ENCODE results near the gene ANKRD29.
A peak's percentile ranks its signal among the peaks of the same experiment; 100 is the strongest.

Gene ANKRD29

DNA sequence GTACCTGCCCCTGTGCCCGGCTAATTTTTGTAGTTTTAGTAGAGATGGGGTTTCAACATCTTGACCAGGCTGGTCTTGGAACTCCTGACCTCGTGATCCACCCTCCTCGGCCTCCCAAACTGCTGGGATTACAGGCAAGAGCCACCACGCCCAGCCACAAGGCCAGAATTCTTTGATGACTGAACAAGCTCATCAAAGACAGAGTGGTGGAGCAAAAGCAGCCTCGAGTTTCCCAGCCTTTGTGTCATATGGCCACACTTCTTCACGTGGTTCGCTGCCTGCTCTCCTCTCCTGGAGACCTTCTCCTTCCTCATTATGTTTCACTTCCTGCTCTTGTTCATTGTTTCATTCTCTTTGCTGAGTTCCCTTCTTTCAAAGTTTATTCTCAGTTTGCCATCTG, 66.5 kb downstream of the ANKRD29 start:
- H3F3A ChIP-seq (ENCODE audit: low read depth): no peaks in the 10 kb centered on the region
- H3K9ac ChIP-seq (ENCODE audit: low read depth, low read length, poor library complexity, severe bottlenecking): no peak overlapping the region
- no peaks in the 10 kb centered on the region for H3K9me2 ChIP-seq (replicated peaks; ENCODE audit: low read depth, low read length)
- no peaks in the 10 kb centered on the region for H3K79me2 ChIP-seq (ENCODE audit: insufficient read depth, low read length)
- no peaks in the 10 kb centered on the region for H4K20me1 ChIP-seq (ENCODE audit: insufficient read depth, low read length, poor library complexity, severe bottlenecking)
- TF ChIP-seq EZH2phosphoT487 (IDR thresholded peaks at IDR 0.05; ENCODE audit: borderline replicate concordance): no peak
- TF ChIP-seq, protein P1, sequence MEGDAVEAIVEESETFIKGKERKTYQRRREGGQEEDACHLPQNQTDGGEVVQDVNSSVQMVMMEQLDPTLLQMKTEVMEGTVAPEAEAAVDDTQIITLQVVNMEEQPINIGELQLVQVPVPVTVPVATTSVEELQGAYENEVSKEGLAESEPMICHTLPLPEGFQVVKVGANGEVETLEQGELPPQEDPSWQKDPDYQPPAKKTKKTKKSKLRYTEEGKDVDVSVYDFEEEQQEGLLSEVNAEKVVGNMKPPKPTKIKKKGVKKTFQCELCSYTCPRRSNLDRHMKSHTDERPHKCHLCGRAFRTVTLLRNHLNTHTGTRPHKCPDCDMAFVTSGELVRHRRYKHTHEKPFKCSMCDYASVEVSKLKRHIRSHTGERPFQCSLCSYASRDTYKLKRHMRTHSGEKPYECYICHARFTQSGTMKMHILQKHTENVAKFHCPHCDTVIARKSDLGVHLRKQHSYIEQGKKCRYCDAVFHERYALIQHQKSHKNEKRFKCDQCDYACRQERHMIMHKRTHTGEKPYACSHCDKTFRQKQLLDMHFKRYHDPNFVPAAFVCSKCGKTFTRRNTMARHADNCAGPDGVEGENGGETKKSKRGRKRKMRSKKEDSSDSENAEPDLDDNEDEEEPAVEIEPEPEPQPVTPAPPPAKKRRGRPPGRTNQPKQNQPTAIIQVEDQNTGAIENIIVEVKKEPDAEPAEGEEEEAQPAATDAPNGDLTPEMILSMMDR (conservative IDR thresholded peaks at IDR 0.05; ENCODE audit: low read length): no peak
- no peak overlapping the region for H3K4me2 ChIP-seq (ENCODE audit: low read depth, low read length, poor library complexity, severe bottlenecking)
- H3K4me1 ChIP-seq (ENCODE audit: insufficient read depth, low read length, poor library complexity, severe bottlenecking): no peaks in the 10 kb centered on the region
- no peaks in the 10 kb centered on the region for H3K27me3 ChIP-seq (ENCODE audit: insufficient read depth, low read length, poor library complexity, severe bottlenecking)
- peak overlapping the region; percentile 73 for H2AFZ ChIP-seq (ENCODE audit: low read length)
- no peaks in the 10 kb centered on the region for H3K9me3 ChIP-seq (ENCODE audit: insufficient read depth, low read depth, low read length)
- H3K36me3 ChIP-seq (ENCODE audit: insufficient read depth, low read length): no peaks in the 10 kb centered on the region
- H3K4me3 ChIP-seq (ENCODE audit: low read length, poor library complexity, severe bottlenecking): no peak overlapping the region

DNA sequence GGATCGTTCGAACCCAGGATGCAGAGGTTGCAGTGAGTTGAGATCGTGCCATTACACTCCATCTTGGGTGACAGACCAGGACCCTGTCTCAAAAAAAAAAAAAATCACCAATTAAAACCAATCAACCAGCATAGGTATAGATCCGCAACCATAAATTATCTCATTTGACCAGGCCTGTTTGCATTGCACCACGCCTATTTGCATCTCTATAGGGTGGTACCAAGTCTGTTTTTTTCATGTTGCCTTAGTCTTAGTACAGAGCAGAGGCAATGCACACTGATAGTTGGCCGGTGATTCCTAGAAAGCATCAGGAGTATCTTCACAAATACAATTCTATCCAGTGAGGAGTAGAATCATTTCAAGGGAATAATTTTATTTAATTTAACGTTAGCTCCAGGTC, 67.1 kb downstream of the ANKRD29 start:
- Histone ChIP-seq H3F3A (ENCODE audit: low read depth) (no peaks in the 10 kb centered on the region), H3K4me3 (ENCODE audit: low read length, poor library complexity, severe bottlenecking) (no peak overlapping the region), H3K4me1 (ENCODE audit: insufficient read depth, low read length, poor library complexity, severe bottlenecking) (no peaks in the 10 kb centered on the region), H3K9me2 (replicated peaks; ENCODE audit: low read depth, low read length) (no peaks in the 10 kb centered on the region), H3K4me2 (ENCODE audit: low read depth, low read length, poor library complexity, severe bottlenecking) (no peak overlapping the region), H2AFZ (ENCODE audit: low read length) (no peak overlapping the region), H3K9me3 (ENCODE audit: insufficient read depth, low read depth, low read length) (no peaks in the 10 kb centered on the region), H3K9ac (ENCODE audit: low read depth, low read length, poor library complexity, severe bottlenecking) (no peak overlapping the region), H3K36me3 (ENCODE audit: insufficient read depth, low read length) (no peaks in the 10 kb centered on the region), H4K20me1 (ENCODE audit: insufficient read depth, low read length, poor library complexity, severe bottlenecking) (no peaks in the 10 kb centered on the region), H3K27me3 (ENCODE audit: insufficient read depth, low read length, poor library complexity, severe bottlenecking) (no peaks in the 10 kb centered on the region), H3K79me2 (ENCODE audit: insufficient read depth, low read length) (no peaks in the 10 kb centered on the region)
- TF ChIP-seq, protein P1 (conservative IDR thresholded peaks at IDR 0.05; ENCODE audit: low read length): no peak
- no peak for TF ChIP-seq EZH2phosphoT487 (IDR thresholded peaks at IDR 0.05; ENCODE audit: borderline replicate concordance)

DNA sequence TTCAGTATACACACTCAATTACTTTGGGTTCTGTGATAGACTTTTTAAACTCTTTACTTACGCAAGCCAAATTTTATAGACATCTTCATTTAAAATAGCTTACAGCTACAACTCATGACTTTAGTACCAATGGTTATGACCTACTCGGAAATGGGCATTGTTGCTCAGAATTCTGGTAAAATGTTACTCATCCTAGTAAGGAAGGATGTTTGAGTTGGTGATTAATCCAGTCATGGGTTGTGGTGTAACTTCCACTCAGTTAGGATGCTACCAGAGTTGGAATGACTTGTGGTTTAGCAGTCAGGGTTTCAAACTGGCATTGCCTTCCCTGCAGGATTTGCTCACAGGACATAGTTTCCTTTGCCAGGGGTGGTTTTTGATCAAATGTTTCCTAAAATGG, 69.0 kb downstream of the ANKRD29 start:
- no peak overlapping the region for H2AFZ ChIP-seq (ENCODE audit: low read length)
- no peaks in the 10 kb centered on the region for H3F3A ChIP-seq (ENCODE audit: low read depth)
- no peaks in the 10 kb centered on the region for H3K27me3 ChIP-seq (ENCODE audit: insufficient read depth, low read length, poor library complexity, severe bottlenecking)
- H3K79me2 ChIP-seq (ENCODE audit: insufficient read depth, low read length): no peaks in the 10 kb centered on the region
- H3K9me2 ChIP-seq (replicated peaks; ENCODE audit: low read depth, low read length): no peaks in the 10 kb centered on the region
- no peak overlapping the region for H3K4me2 ChIP-seq (ENCODE audit: low read depth, low read length, poor library complexity, severe bottlenecking)
- no peak for TF ChIP-seq EZH2phosphoT487 (IDR thresholded peaks at IDR 0.05; ENCODE audit: borderline replicate concordance)
- TF ChIP-seq, protein P1 (conservative IDR thresholded peaks at IDR 0.05; ENCODE audit: low read length): no peak
- H3K36me3 ChIP-seq (ENCODE audit: insufficient read depth, low read length): no peaks in the 10 kb centered on the region
- no peaks in the 10 kb centered on the region for H3K9me3 ChIP-seq (ENCODE audit: insufficient read depth, low read depth, low read length)
- H3K9ac ChIP-seq (ENCODE audit: low read depth, low read length, poor library complexity, severe bottlenecking): no peak overlapping the region
- H4K20me1 ChIP-seq (ENCODE audit: insufficient read depth, low read length, poor library complexity, severe bottlenecking): no peaks in the 10 kb centered on the region
- H3K4me1 ChIP-seq (ENCODE audit: insufficient read depth, low read length, poor library complexity, severe bottlenecking): no peaks in the 10 kb centered on the region
- no peak overlapping the region for H3K4me3 ChIP-seq (ENCODE audit: low read length, poor library complexity, severe bottlenecking)

Measured in Loucy (cell line).